HepG2 (cell line): Measurements from ENCODE around the gene NAT10. TPM values are rescaled to one million over a fixed set of nuclear protein-coding genes. Genes with fewer than 3 reads are reported as not detected.

Source experiments
- BCLAF1 ChIP-seq: fragments of 450-650 bp; IDR thresholded peaks from 2 replicates; pipeline ENCODE4 v1.6.1; 2017; ENCODE audit warnings: mild to moderate bottlenecking
- DZIP1 ChIP-seq: sonication (generic); formaldehyde crosslinking; IDR thresholded peaks from 2 replicates; pipeline ENCODE4 v1.5.0; 2020; ENCODE audit warnings: mild to moderate bottlenecking, missing genetic modification reagents
- JUNB ChIP-seq: sonication (generic); formaldehyde crosslinking; IDR thresholded peaks from 2 replicates; pipeline ENCODE4 v1.8.0; 2022; ENCODE audit warnings: missing genetic modification reagents, mild to moderate bottlenecking, borderline replicate concordance
- KLF13 ChIP-seq: sonication (generic); formaldehyde crosslinking; IDR thresholded peaks from 2 replicates; pipeline ENCODE4 v1.4.0; 2020; ENCODE audit warnings: mild to moderate bottlenecking, missing genetic modification reagents
- NCOR1 ChIP-seq: fragments of 200-600 bp; sonication (generic); IDR thresholded peaks from 2 replicates; pipeline ENCODE4 v1.7.0; 2017; ENCODE audit warnings: antibody characterized with exemption, low read length, borderline replicate concordance
- NFE2L2 ChIP-seq: fragments of 150-350 bp; IDR thresholded peaks from 2 replicates; pipeline ENCODE4 v1.6.1; 2014; ENCODE audit warnings: low read length
- NFIC ChIP-seq: IDR thresholded peaks from 2 replicates; pipeline ENCODE4 v1.6.1; 2012; ENCODE audit warnings: mild to moderate bottlenecking, low read length, inconsistent platforms
- PITX1 ChIP-seq: sonication (generic); formaldehyde crosslinking; IDR thresholded peaks from 2 replicates; pipeline ENCODE4 v1.5.1; 2020; ENCODE audit warnings: mild to moderate bottlenecking, missing genetic modification reagents
- SKIL ChIP-seq: sonication (generic); formaldehyde crosslinking; IDR thresholded peaks from 2 replicates; pipeline ENCODE4 v1.8.0; 2022; ENCODE audit warnings: missing genetic modification reagents, mild to moderate bottlenecking, moderate library complexity, borderline replicate concordance
- SMAD9 ChIP-seq: sonication (generic); formaldehyde crosslinking; IDR thresholded peaks from 2 replicates; pipeline ENCODE4 v1.5.1; 2020; ENCODE audit warnings: mild to moderate bottlenecking, missing genetic modification reagents
- SNRNP70 ChIP-seq: fragments of 200-400 bp; formaldehyde crosslinking; IDR thresholded peaks from 2 replicates; pipeline ENCODE4 v1.6.1; 2017; ENCODE audit warnings: mild to moderate bottlenecking, low read depth, low read length, moderate library complexity
- TAF15 ChIP-seq: fragments of 200-400 bp; formaldehyde crosslinking; IDR thresholded peaks from one replicate; pipeline ENCODE4 v1.6.1; 2018; ENCODE audit warnings: mild to moderate bottlenecking, low read depth, low read length; ENCODE audit not compliant: poor library complexity, severe bottlenecking
- TRAFD1 ChIP-seq: sonication (generic); formaldehyde crosslinking; IDR thresholded peaks from 2 replicates; pipeline ENCODE4 v1.5.1; 2020; ENCODE audit warnings: missing genetic modification reagents, mild to moderate bottlenecking, borderline replicate concordance
- YY1 ChIP-seq: IDR thresholded peaks from 2 replicates; pipeline ENCODE4 v1.6.1; 2011; ENCODE audit warnings: low read length, low read depth, moderate library complexity, mild to moderate bottlenecking; ENCODE audit not compliant: insufficient read depth, insufficient replicate concordance
- ZNF143 ChIP-seq: sonication (generic); formaldehyde crosslinking; IDR thresholded peaks from 2 replicates; pipeline ENCODE4 v1.4.0; 2020; ENCODE audit warnings: missing genetic modification reagents
- ZNF30 ChIP-seq: sonication (generic); formaldehyde crosslinking; IDR thresholded peaks from 2 replicates; pipeline ENCODE4 v1.5.0; 2020; ENCODE audit warnings: mild to moderate bottlenecking, missing genetic modification reagents
- ZNF441 ChIP-seq: sonication (generic); formaldehyde crosslinking; IDR thresholded peaks from 2 replicates; pipeline ENCODE4 v1.7.0; 2021; ENCODE audit warnings: missing genetic modification reagents, borderline replicate concordance
- ZNF580 ChIP-seq: IDR thresholded peaks from 2 replicates; pipeline ENCODE4 v1.6.1; 2016; ENCODE audit warnings: low read depth, borderline replicate concordance
- ZNF761 ChIP-seq: sonication (generic); formaldehyde crosslinking; conservative IDR thresholded peaks from 2 replicates; pipeline ENCODE4 v1.4.0; 2020; ENCODE audit warnings: mild to moderate bottlenecking, missing genetic modification reagents
- ZNF772 ChIP-seq: sonication (generic); formaldehyde crosslinking; IDR thresholded peaks from 2 replicates; pipeline ENCODE4 v1.5.0; 2020; ENCODE audit warnings: mild to moderate bottlenecking, missing genetic modification reagents
- ZNF782 ChIP-seq: sonication (generic); formaldehyde crosslinking; IDR thresholded peaks from 2 replicates; pipeline ENCODE4 v1.4.0; 2020; ENCODE audit warnings: missing genetic modification reagents, mild to moderate bottlenecking, borderline replicate concordance
- polyA plus RNA-seq, 8 experiments: library from polyadenylated mRNA; depleted of rRNA in 3 of 8; stranded (reverse) in 7 of 8; unstranded in 1 of 8; fragments of >200 nt; fragmentation: Illumina TruSeq in 4 of 8; extraction: Trizol in 4 of 8; gene quantifications; 2 replicates each; pipeline versions ENCODE4 v1.2.1 to v1.2.3, GENCODE V29; 2011 to 2016; ENCODE audit warnings: low read depth in 4 of 8, missing spikeins in 1 of 8, mixed read lengths in 1 of 8; ENCODE audit not compliant: insufficient read depth in 1 of 8
- total RNA-seq, 5 experiments: library from RNA; depleted of rRNA; stranded (reverse); fragments of >200 nt; fragmentation: Illumina TruSeq; extraction: Trizol; gene quantifications; 2 replicates each; pipeline ENCODE4 v1.2.3, GENCODE V29; 2016; ENCODE audit warnings: low read depth in 1 of 5

Gene NAT10
- total and polyA plus RNA-seq, 2 of the 13 experiments (the other 11 are each of a cell fraction or from before 2014, with no cell fraction given), result 33.9 to 51.9 TPM

- TF ChIP-seq BCLAF1, result no peak
- no peak for TF ChIP-seq NCOR1
- no peak for TF ChIP-seq DZIP1 (CRISPR knock-in tag)
- no peak for TF ChIP-seq ZNF782 (CRISPR knock-in tag)
- no peak for TF ChIP-seq ZNF143 (CRISPR knock-in tag)
- no peak for TF ChIP-seq ZNF30
- TF ChIP-seq ZNF580 (CRISPR knock-in tag), result no peak
- TF ChIP-seq JUNB, result no peak
- no peak for TF ChIP-seq NFE2L2
- no peak for TF ChIP-seq ZNF761 (CRISPR knock-in tag)
- no peak for TF ChIP-seq ZNF441 (CRISPR knock-in tag)
- no peak for TF ChIP-seq ZNF772 (CRISPR knock-in tag)
- peak; percentile 11 for TF ChIP-seq TAF15
- TF ChIP-seq YY1, result no peak
- TF ChIP-seq SNRNP70, result no peak
- no peak for TF ChIP-seq TRAFD1 (CRISPR knock-in tag)
- TF ChIP-seq PITX1 (CRISPR knock-in tag), result no peak
- 0 out of 2 replicates have a peak, but pooled peaks have one; percentile 3 for TF ChIP-seq SKIL
- no peak for TF ChIP-seq SMAD9 (CRISPR knock-in tag)
- no peak for TF ChIP-seq NFIC
- TF ChIP-seq KLF13 (CRISPR knock-in tag), result no peak
Observed at GRCh38 chr11:34105957-34106504, 602 bp downstream of the NAT10 start (continued).
